Measurements from ENCODE around the gene SLC8A1. TPM values are rescaled to one million over a fixed set of nuclear protein-coding genes. Genes with fewer than 3 reads are reported as not detected.

SLC8A1 gene
- total RNA-seq, 1 experiment from 2014 or later, result not detected

DNA sequence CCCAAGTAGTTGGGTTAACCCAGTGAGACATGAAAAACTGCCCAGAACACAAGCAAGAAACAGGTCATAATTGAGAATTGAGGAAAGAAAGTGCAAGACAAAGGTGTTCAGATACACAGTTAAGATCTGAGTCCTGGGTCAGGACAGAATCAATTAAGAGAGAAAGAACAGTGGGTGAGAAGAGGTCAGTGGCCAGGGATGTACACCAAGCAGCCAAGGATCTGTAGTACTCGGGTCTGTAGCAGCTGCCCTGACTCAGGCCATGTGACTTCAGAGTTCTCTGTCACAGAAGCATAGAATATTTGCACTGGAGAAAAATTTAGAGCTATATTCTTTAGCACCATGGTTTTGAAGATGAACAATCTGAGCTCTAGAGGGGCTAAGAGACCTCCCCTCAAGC lies 141.6 kb downstream of the SLC8A1 start:
- ChIA-PET CTCF (no interaction called here), POLR2A (ENCODE audit: low non-redundant PET) (no interaction called here)
- no TSS peak for BruUV-seq (replicated peaks)
- H3K36me3 ChIP-seq (ENCODE audit: insufficient read depth, low read length, poor library complexity, severe bottlenecking), result no peaks in the 10 kb centered on the region
- intact Hi-C loops (cut with micrococcal nuclease; ENCODE audit: unreplicated experiment), result no loop called here
- no peak overlapping the region for H3K27ac ChIP-seq (ENCODE audit: low read depth, low read length, poor library complexity, severe bottlenecking)
- H3K4me1 ChIP-seq (ENCODE audit: insufficient read depth, low read length, poor library complexity, severe bottlenecking), result no peaks in the 10 kb centered on the region
- no peak for DNase-seq (ENCODE audit: low spot score)
- H3K27me3 ChIP-seq (replicated peaks; ENCODE audit: insufficient read depth, low read depth, low read length, poor library complexity), result no peaks in the 10 kb centered on the region
- H3K9me3 ChIP-seq (ENCODE audit: low read depth, low read length, poor library complexity, severe bottlenecking), result peaks cover 7% of the 10 kb centered on the region
- no peak overlapping the region for H3K4me3 ChIP-seq (ENCODE audit: low read depth, low read length, poor library complexity, severe bottlenecking)
- no peak for TF ChIP-seq EZH2 (IDR thresholded peaks at IDR 0.05; ENCODE audit: borderline replicate concordance, low read depth, low read length, poor library complexity, severe bottlenecking)
- TF ChIP-seq, protein P1, sequence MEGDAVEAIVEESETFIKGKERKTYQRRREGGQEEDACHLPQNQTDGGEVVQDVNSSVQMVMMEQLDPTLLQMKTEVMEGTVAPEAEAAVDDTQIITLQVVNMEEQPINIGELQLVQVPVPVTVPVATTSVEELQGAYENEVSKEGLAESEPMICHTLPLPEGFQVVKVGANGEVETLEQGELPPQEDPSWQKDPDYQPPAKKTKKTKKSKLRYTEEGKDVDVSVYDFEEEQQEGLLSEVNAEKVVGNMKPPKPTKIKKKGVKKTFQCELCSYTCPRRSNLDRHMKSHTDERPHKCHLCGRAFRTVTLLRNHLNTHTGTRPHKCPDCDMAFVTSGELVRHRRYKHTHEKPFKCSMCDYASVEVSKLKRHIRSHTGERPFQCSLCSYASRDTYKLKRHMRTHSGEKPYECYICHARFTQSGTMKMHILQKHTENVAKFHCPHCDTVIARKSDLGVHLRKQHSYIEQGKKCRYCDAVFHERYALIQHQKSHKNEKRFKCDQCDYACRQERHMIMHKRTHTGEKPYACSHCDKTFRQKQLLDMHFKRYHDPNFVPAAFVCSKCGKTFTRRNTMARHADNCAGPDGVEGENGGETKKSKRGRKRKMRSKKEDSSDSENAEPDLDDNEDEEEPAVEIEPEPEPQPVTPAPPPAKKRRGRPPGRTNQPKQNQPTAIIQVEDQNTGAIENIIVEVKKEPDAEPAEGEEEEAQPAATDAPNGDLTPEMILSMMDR (conservative IDR thresholded peaks at IDR 0.05; ENCODE audit: low read depth, low read length), result no peak

DNA sequence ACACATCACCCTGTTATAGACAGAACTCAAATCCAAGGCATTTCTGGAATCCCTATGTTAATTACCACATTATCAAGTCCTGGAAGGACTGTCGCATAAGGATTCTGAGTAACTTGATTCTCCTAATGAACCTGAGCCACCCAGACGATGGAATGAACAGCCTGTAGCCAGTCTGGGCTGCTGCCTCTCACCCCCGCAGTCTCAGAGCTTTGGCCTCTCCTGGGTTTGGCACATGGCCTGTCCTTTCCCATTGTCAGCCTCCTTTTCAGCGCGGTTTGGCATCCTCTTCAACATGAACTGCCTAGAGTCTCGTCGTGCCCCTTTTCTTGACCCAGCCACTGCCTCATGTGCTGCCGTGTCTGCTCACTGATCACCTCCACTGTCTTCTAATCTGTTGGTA lies 147.6 kb downstream of the SLC8A1 start:
- no peaks in the 10 kb centered on the region for H3K4me1 ChIP-seq (ENCODE audit: insufficient read depth, low read length, poor library complexity, severe bottlenecking)
- no TSS peak for BruUV-seq (replicated peaks)
- H3K27me3 ChIP-seq (replicated peaks; ENCODE audit: insufficient read depth, low read depth, low read length, poor library complexity), result no peaks in the 10 kb centered on the region
- H3K36me3 ChIP-seq (ENCODE audit: insufficient read depth, low read length, poor library complexity, severe bottlenecking), result no peaks in the 10 kb centered on the region
- H3K27ac ChIP-seq (ENCODE audit: low read depth, low read length, poor library complexity, severe bottlenecking), result no peak overlapping the region
- H3K9me3 ChIP-seq (ENCODE audit: low read depth, low read length, poor library complexity, severe bottlenecking), result no peaks in the 10 kb centered on the region
- intact Hi-C loops (cut with micrococcal nuclease; ENCODE audit: unreplicated experiment), result no loop called here
- no peak for DNase-seq (ENCODE audit: low spot score)
- no peak overlapping the region for H3K4me3 ChIP-seq (ENCODE audit: low read depth, low read length, poor library complexity, severe bottlenecking)
- no peak for TF ChIP-seq EZH2 (IDR thresholded peaks at IDR 0.05; ENCODE audit: borderline replicate concordance, low read depth, low read length, poor library complexity, severe bottlenecking)
- TF ChIP-seq, protein P1 (conservative IDR thresholded peaks at IDR 0.05; ENCODE audit: low read depth, low read length), result no peak
- ChIA-PET POLR2A (ENCODE audit: low non-redundant PET) (no interaction called here), CTCF (no interaction called here)

DNA sequence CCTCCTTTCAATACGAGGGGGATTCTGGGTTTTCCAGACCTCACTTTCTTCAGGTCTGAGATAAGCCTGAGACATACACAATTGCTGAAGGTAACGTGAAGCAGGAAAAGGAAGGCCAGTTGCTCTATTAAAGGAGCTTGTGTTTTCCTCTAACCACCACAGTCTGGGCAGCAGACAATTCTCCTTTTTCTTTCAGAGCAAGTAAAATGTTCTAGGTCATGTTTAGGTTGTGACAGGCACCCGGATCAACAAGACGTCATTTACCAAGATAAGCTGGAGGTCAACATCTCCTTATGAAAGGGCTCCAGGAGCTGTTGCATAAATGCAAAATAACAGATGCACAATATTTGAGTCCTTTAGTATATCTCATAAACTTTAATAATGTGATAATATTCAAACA lies 148.1 kb downstream of the SLC8A1 start:
- intact Hi-C loops (cut with micrococcal nuclease; ENCODE audit: unreplicated experiment), result no loop called here
- TF ChIP-seq, protein P1 (conservative IDR thresholded peaks at IDR 0.05; ENCODE audit: low read depth, low read length), result no peak
- no peak for TF ChIP-seq EZH2 (IDR thresholded peaks at IDR 0.05; ENCODE audit: borderline replicate concordance, low read depth, low read length, poor library complexity, severe bottlenecking)
- no peaks in the 10 kb centered on the region for H3K9me3 ChIP-seq (ENCODE audit: low read depth, low read length, poor library complexity, severe bottlenecking)
- POLR2A ChIA-PET (ENCODE audit: low non-redundant PET), result no interaction called here
- H3K36me3 ChIP-seq (ENCODE audit: insufficient read depth, low read length, poor library complexity, severe bottlenecking), result no peaks in the 10 kb centered on the region
- H3K4me3 ChIP-seq (ENCODE audit: low read depth, low read length, poor library complexity, severe bottlenecking), result no peak overlapping the region
- no peak for DNase-seq (ENCODE audit: low spot score)
- H3K4me1 ChIP-seq (ENCODE audit: insufficient read depth, low read length, poor library complexity, severe bottlenecking), result no peaks in the 10 kb centered on the region
- H3K27me3 ChIP-seq (replicated peaks; ENCODE audit: insufficient read depth, low read depth, low read length, poor library complexity), result no peaks in the 10 kb centered on the region
- H3K27ac ChIP-seq (ENCODE audit: low read depth, low read length, poor library complexity, severe bottlenecking), result no peak overlapping the region
- no TSS peak for BruUV-seq (replicated peaks)
- CTCF ChIA-PET, result no interaction called here
